SU-DHL-6 (cell line): ENCODE data around the gene MPZL1.

Source experiments
- EZH2phosphoT487 ChIP-seq: fragments of 200-600 bp; sonication (generic), shearing (Covaris generic); conservative IDR thresholded peaks from 2 replicates; pipeline ENCODE4 v1.6.1; 2018; ENCODE audit warnings: mild to moderate bottlenecking, antibody characterized with exemption, low read length, moderate library complexity, mixed read lengths
- TF ChIP-seq, protein P1 (sequence below): fragments of 200-600 bp; sonication (generic); IDR thresholded peaks from one replicate; pipeline ENCODE4 v1.5.1; 2017; ENCODE audit warnings: antibody characterized with exemption, mild to moderate bottlenecking, low read length, moderate library complexity; ENCODE audit not compliant: insufficient read depth, poor library complexity, severe bottlenecking

DNA sequence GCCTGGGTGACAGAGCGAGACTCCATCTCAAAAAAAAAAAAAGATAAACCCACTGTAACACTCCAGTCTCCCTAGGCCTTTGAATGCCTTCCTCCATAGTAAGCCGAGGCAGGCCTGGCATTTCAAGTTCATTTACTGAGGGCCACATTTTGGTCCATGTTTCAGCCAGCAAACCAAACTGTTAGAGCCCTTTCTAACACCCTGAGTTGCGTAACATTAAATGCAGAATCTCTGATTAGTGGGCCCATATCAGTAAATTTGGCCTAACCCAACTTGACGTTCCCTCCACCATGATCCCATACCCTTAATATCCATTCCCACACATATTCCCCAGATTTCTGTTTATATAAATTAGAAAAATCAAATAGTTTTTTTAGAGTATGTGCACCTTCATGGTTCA is 12.4 kb downstream of the MPZL1 start:
- TF ChIP-seq, protein P1, sequence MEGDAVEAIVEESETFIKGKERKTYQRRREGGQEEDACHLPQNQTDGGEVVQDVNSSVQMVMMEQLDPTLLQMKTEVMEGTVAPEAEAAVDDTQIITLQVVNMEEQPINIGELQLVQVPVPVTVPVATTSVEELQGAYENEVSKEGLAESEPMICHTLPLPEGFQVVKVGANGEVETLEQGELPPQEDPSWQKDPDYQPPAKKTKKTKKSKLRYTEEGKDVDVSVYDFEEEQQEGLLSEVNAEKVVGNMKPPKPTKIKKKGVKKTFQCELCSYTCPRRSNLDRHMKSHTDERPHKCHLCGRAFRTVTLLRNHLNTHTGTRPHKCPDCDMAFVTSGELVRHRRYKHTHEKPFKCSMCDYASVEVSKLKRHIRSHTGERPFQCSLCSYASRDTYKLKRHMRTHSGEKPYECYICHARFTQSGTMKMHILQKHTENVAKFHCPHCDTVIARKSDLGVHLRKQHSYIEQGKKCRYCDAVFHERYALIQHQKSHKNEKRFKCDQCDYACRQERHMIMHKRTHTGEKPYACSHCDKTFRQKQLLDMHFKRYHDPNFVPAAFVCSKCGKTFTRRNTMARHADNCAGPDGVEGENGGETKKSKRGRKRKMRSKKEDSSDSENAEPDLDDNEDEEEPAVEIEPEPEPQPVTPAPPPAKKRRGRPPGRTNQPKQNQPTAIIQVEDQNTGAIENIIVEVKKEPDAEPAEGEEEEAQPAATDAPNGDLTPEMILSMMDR = no peak
- TF ChIP-seq EZH2phosphoT487 = no peak
